HG02981 (cell line): ENCODE results near the gene GPR137B.

Source experiments
- ATAC-seq: cut with Tn5 transposase; IDR thresholded peaks from one replicate; pipeline ENCODE4 v1.9.1; 2021; ENCODE audit warnings: mild to moderate bottlenecking, moderate library complexity; ENCODE audit not compliant: unreplicated experiment

GPR137B gene

DNA sequence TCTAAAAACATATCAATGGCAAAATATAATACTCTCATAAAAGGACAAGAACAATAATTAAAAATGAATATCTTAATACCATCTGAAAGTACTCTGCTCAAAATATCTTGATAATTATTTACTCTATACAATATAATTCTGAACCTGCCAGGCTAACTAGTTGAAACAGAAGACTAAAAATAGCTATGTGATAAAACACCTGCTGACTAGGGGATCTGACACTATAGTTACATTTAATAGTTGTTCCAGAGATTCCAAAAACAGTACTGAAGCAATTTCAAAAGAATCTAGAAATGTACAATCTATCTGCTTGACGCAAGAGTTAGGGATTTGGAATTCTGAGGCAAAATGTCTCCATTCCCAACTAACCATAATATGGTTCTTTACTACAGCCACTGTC, 109.2 kb downstream of the GPR137B start:
- ATAC-seq, result no peak

DNA sequence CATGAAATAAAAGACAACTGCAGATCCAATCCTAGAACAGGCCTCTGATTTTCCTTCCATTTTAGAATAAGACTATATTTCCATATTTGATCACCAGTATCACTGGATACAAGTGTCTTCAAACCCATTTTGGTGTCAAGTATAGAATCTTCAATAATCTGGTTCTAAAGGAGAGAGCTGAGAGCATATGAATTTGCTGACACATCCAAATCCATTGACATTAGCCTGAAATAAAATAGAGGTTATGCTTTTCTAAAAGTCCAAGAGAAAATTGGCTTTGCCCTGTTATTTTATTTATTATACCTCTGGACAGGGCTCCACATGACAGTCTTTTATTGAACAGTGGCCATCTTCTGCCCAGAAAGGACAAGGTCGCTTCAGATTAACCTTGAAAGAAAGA, 110.8 kb downstream of the GPR137B start:
- ATAC-seq, result no peak

DNA sequence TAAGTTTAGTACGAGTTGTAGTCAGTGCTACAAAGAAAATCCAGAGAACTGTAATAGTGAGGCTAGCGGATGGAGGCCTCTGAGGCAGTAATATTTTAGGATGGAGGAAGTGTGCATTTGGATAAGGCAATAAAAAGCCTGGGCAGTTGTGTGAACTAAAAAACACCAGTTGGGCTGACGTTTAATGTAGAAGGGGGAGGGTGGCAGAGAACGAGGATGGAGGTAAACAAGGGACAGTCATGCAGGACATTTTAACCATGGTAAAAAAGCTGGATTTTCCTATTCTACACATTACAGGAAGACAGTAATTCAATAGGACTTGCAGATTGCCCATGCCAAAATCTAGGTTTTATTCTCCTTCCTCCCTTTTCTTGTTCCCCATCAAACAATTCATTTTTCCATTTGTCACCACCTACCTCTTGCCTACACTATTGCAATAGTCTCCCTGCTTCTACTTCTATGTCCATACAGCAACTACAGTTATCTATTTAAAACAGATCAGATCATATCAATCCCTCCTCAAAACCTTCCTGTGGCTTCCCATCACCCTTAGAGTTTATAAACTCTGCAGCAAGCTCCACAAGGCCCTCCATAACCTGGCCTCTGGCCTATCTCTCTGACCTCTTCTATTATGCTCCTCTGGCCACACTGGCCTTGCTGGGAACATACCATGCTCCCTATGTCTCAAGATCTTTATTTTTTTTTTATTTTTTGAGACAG, 111.7 kb downstream of the GPR137B start:
- no peak for ATAC-seq

DNA sequence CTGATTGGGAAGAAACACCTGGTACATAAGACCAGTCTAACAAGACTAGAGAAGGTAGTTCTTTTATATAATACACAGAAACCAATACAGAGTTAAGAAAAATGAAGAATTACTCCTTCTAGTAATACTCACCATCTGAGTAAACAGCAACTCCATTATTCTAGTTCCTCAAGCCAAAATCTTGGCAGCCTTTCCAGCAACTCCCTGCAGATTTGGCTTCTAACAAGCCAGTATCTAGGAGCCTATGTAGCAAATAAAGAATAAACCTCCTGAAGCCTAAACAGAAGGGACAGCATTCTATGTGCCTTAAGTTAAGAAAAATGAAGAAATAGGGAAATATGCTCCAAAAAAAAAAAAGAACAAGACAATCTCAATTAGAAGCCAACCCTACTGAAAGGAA, 114.9 kb downstream of the GPR137B start:
- ATAC-seq, result no peak

DNA sequence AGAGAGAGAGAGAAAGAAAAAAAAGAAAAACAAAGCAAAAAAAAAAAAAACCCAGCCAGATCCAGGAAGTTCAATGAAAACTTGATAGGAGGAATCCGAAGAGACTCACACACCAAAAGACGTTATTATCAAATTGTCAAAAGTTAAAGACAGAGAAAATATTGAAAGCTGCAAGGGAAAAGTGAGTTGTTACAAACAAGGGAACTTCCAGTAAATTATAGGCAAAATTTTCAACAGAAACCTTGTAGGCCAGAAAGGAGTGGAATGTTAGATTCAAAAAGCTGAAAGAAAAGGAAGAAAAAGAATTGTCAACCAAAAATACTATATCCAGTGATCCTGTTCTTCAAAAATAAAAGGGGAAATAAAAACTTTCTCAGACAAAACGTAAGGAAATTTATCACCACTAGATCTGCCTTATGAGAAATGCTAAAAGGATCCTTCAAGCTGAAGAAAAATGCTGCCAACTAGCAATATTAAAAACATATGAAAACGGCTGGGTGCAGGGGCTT, 115.8 kb downstream of the GPR137B start:
- ATAC-seq, result no peak
